ENCODE data around the gene TWNK. TPM values are rescaled to one million over a fixed set of nuclear protein-coding genes. Genes with fewer than 3 reads are reported as not detected.

Gene TWNK
- polyA plus RNA-seq, 3 donors from 2014 or later, result 0.76 to 5.7 TPM; not detected in 1

DNA sequence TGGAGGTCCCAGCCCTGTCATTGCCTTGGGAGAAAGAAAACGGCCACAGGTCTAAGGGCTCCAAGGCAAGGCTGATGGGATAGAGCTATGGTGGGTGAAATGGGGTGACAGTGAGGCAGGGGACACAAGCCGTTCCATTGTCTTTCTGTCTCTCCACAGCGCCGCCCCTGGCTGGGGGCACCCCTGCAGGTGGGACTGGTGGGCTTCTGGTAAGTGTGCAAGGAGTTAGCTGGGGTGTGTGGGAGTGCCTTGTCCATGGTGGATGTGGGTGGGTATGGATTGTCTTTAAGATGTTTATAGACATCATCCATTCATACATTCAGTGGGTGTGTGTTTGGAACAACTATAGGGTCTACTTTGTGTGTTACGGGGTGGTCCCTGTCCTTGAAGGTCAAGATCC is 51.1 kb downstream of the TWNK start:
- no peaks in the 10 kb centered on the region for H3K9me3 Mint-ChIP-seq
- peaks cover 0 to 7% (median 4%) of the 10 kb centered on the region in 3 donors for H3K27me3 Mint-ChIP-seq (ENCODE audit: low read depth in 3 of 3)
- no peak overlapping the region for H3K4me3 Mint-ChIP-seq
- peaks cover 21 to 23% of the 10 kb centered on the region in 2 donors for H3K4me1 Mint-ChIP-seq
- H3K27ac Mint-ChIP-seq, result peak overlapping the region in 1 of 6 donors; percentile 21
- H3K36me3 Mint-ChIP-seq, result peaks cover 9 to 31% (median 13%) of the 10 kb centered on the region in 3 donors
- no peak for DNase-seq

DNA sequence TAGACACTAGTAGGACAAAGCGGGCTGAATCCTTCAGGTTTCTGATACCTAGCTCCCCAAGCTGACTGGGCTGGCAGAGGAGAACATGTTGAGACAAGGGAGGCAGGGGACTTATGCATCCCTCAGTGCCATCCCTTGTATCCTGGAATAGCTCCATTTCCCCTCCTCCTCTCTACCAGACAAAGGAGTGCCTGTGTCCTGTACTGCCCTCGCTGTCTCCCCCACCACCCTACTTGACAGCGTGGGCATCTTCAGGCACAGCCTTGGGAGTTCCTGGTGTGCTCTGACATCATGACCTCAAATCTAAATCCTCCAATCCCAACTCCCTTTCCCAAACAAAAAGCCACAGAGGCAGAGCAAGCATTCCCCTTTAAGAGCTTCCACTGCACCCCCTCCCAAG is 52.7 kb downstream of the TWNK start:
- no peak overlapping the region for H3K4me3 Mint-ChIP-seq
- H3K27ac Mint-ChIP-seq, result peak overlapping the region in 1 of 6 donors; percentile 40

DNA sequence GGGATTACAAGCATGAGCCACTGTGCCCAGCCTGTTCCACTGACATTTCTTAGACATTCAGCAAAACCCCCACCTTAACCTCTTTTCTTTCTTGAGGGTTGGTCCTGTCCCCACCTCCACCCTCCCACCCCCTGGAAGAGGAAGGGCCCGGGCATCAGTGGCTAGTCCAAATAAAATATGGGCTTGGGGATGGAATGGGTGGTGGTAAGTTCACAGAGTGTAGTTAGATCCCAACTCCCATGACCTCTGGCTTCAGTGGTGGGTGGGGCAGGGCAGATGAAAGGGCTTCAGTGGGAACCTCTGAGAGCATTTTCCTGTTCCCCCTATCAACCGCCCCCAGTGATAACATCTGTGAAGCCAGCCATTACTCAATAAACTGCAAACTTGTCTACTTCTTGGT is 53.5 kb downstream of the TWNK start:
- H3K27ac Mint-ChIP-seq, result peak overlapping the region in 4 of 6 donors; percentile 6 to 89 (median 54)
- H3K27me3 Mint-ChIP-seq (ENCODE audit: low read depth in 3 of 3), result peaks cover 3 to 7% (median 5%) of the 10 kb centered on the region in 3 donors
- H3K36me3 Mint-ChIP-seq, result peaks cover 9 to 27% (median 13%) of the 10 kb centered on the region in 3 donors
- no peak for DNase-seq
- no peaks in the 10 kb centered on the region for H3K9me3 Mint-ChIP-seq
- H3K4me3 Mint-ChIP-seq, result peak overlapping the region in 1 of 5 donors; percentile 18
- peaks cover 22 to 24% of the 10 kb centered on the region in 2 donors for H3K4me1 Mint-ChIP-seq

More for the DNA sequence above, 52.7 kb downstream of the TWNK start:
- Mint-ChIP-seq H3K9me3 (no peaks in the 10 kb centered on the region), H3K36me3 (peaks cover 9 to 31% (median 13%) of the 10 kb centered on the region in 3 donors), H3K4me1 (peaks cover 22 to 24% of the 10 kb centered on the region in 2 donors), H3K27me3 (ENCODE audit: low read depth in 3 of 3) (peaks cover 3 to 7% (median 4%) of the 10 kb centered on the region in 3 donors)
- DNase-seq, result no peak

DNA sequence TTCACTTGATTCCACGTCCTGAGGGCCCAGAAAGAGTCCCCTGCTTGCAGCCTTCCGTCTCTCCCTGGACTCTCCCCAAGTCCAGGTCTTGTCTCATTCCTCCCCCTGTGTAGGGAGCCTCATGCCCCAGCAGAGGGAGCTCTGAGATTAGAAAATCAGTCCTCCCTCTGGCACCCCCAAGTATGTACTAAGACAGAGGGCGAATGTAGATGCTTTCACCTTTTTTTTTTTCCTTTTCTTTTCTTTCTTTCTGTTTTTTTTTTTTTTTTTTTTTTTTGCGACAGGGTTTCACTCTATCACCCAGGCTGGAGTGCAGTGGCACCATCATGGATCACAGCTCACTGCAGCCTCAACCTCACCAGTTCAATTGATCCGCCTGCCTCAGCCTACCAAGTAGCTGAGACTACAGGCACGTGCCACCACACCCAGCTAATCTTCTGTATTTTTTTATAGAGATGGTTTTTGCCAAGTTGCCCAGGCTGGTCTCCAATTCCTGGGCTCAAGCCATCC is 54.0 kb downstream of the TWNK start:
- H3K4me3 Mint-ChIP-seq, result peak overlapping the region in 4 of 5 donors; percentile 7 to 97 (median 26)

GRCh38 chr10:101042118-101042517 is 54.8 kb downstream of the TWNK start:
- no peak for DNase-seq
- Mint-ChIP-seq H3K4me1 (peaks cover 22 to 24% of the 10 kb centered on the region in 2 donors), H3K27ac (peak overlapping the region; percentile 71 to 95 (median 90)), H3K27me3 (ENCODE audit: low read depth in 3 of 3) (peaks cover 3 to 7% (median 7%) of the 10 kb centered on the region in 3 donors), H3K9me3 (no peaks in the 10 kb centered on the region), H3K4me3 (peak overlapping the region; percentile 94 to 99 (median 96)), H3K36me3 (peaks cover 9 to 19% (median 9%) of the 10 kb centered on the region in 3 donors)

More for the DNA sequence above, 54.0 kb downstream of the TWNK start:
- Mint-ChIP-seq H3K27ac (peak overlapping the region in 5 of 6 donors; percentile 6 to 89 (median 29)), H3K4me1 (peaks cover 22 to 24% of the 10 kb centered on the region in 2 donors), H3K27me3 (ENCODE audit: low read depth in 3 of 3) (peaks cover 3 to 7% (median 7%) of the 10 kb centered on the region in 3 donors), H3K9me3 (no peaks in the 10 kb centered on the region), H3K36me3 (peaks cover 9 to 23% (median 9%) of the 10 kb centered on the region in 3 donors)
- DNase-seq, result peak; percentile 70 to 76 (median 73)

- DNase-seq, result peak; percentile 76 to 77 (median 76)
- Mint-ChIP-seq H3K27ac (peak overlapping the region; percentile 71 to 95 (median 90)), H3K36me3 (peaks cover 6 to 12% (median 8%) of the 10 kb centered on the region in 3 donors), H3K9me3 (no peaks in the 10 kb centered on the region), H3K4me1 (peaks cover 22 to 24% of the 10 kb centered on the region in 2 donors), H3K27me3 (ENCODE audit: low read depth in 3 of 3) (peaks cover 3 to 7% (median 7%) of the 10 kb centered on the region in 3 donors), H3K4me3 (peak overlapping the region; percentile 94 to 99 (median 96))
Measured at GRCh38 chr10:101042667-101043362, 55.5 kb downstream of the TWNK start.

- Mint-ChIP-seq H3K27ac (peak overlapping the region; percentile 71 to 95 (median 90)), H3K9me3 (no peaks in the 10 kb centered on the region), H3K4me1 (peaks cover 22 to 24% of the 10 kb centered on the region in 2 donors), H3K4me3 (peak overlapping the region; percentile 94 to 99 (median 96)), H3K36me3 (peaks cover under 1 to 7% (median 3%) of the 10 kb centered on the region in 3 donors), H3K27me3 (ENCODE audit: low read depth in 3 of 3) (peaks cover 4 to 9% (median 7%) of the 10 kb centered on the region in 3 donors)
- no peak for DNase-seq
Measured at GRCh38 chr10:101043363-101043707, 56.0 kb downstream of the TWNK start.

Other genes with a start within 250 kb of the TWNK start
- gene PAX2, start 242.0 kb upstream of the TWNK start, polyA plus RNA-seq, result not detected
- 10 to 100 TPM in 1 of 3 donors, 1 to 10 TPM in 2; 6.1 to 21.3 (median 8.9) TPM for gene SLF2, start 74.6 kb upstream of the TWNK start, polyA plus RNA-seq
- under 1 TPM in 1 of 3 donors, not detected in 2; 0.35 TPM for gene SEMA4G, start 18.0 kb upstream of the TWNK start, polyA plus RNA-seq
- gene MRPL43, start within 50 bp of the TWNK start, polyA plus RNA-seq, result 100 to 1,000 TPM; 117 to 163 (median 129) TPM
- gene LZTS2, start 12.3 kb downstream of the TWNK start, polyA plus RNA-seq, result 10 to 100 TPM in 1 of 3 donors, 1 to 10 TPM in 2; 5.8 to 13.1 (median 7.1) TPM
- gene PDZD7, start 43.6 kb downstream of the TWNK start, polyA plus RNA-seq, result 1 to 10 TPM in 1 of 3 donors, under 1 TPM in 1, not detected in 1; 0.28 to 1.1 TPM
- gene SFXN3, start 43.7 kb downstream of the TWNK start, polyA plus RNA-seq, result 10 to 100 TPM; 18.2 to 23.0 (median 22.0) TPM
- not detected for gene KAZALD1, start 74.4 kb downstream of the TWNK start, polyA plus RNA-seq
- not detected for gene TLX1, start 143.8 kb downstream of the TWNK start, polyA plus RNA-seq
- gene LBX1, start 241.9 kb downstream of the TWNK start, polyA plus RNA-seq, result not detected